GM12872 (cell line): ENCODE measurements around the gene ZNF730.

Experiments used
- TF ChIP-seq, protein P1 (sequence below): IDR thresholded peaks from 3 replicates; pipeline ENCODE4 v1.5.1; 2011; ENCODE audit warnings: low read depth, mild to moderate bottlenecking, low read length, moderate library complexity; ENCODE audit not compliant: insufficient read depth

ZNF730 gene

DNA sequence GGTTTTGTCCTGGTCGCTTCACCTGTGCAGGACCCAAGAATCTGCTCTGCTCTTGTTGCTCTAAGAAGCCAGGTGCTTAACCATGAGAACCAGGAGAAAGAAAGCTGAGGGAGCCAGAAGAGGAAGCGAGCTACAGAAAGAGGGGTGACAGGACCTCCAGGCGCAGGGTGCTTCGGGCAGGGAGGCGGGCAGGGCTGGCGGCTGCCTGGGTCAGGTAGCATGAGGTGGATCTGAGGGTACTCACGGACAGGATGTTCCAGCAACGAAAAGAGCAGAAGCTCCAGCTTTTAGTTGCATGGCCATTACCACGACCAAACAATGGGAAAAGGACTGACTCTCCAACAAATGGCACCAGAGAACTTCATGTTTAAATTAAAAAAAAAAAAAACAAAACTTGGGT, 73.5 kb downstream of the ZNF730 start:
- TF ChIP-seq, protein P1, sequence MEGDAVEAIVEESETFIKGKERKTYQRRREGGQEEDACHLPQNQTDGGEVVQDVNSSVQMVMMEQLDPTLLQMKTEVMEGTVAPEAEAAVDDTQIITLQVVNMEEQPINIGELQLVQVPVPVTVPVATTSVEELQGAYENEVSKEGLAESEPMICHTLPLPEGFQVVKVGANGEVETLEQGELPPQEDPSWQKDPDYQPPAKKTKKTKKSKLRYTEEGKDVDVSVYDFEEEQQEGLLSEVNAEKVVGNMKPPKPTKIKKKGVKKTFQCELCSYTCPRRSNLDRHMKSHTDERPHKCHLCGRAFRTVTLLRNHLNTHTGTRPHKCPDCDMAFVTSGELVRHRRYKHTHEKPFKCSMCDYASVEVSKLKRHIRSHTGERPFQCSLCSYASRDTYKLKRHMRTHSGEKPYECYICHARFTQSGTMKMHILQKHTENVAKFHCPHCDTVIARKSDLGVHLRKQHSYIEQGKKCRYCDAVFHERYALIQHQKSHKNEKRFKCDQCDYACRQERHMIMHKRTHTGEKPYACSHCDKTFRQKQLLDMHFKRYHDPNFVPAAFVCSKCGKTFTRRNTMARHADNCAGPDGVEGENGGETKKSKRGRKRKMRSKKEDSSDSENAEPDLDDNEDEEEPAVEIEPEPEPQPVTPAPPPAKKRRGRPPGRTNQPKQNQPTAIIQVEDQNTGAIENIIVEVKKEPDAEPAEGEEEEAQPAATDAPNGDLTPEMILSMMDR: no peak
